OCI-LY7 (cell line): ENCODE data around the gene TCAP.

Experiments used
- EZH2phosphoT487 ChIP-seq: fragments of 200-600 bp; sonication (generic); IDR thresholded peaks from 2 replicates; pipeline ENCODE4 v1.6.1; 2018; ENCODE audit warnings: low read depth, borderline replicate concordance, mild to moderate bottlenecking, mixed run types, antibody characterized with exemption, low read length, moderate library complexity, mixed read lengths
- TF ChIP-seq, protein P1 (sequence below): fragments of 200-600 bp; sonication (generic); conservative IDR thresholded peaks from 2 replicates; pipeline ENCODE4 v1.5.1; 2014; ENCODE audit warnings: mild to moderate bottlenecking, antibody characterized with exemption, low read length, moderate library complexity, mixed read lengths

DNA sequence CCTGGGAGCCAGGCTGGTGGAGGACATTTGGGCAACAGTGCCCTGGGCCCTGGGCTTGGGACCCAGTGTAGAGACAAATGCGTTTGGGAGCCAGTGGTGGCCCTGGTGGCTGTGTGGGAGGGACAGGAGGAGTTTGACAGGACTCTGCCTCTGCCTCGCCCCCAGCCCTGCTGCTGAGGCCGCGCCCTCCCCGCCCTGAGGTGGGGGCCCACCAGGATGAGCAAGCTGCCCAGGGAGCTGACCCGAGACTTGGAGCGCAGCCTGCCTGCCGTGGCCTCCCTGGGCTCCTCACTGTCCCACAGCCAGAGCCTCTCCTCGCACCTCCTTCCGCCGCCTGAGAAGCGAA is 11.9 kb upstream of the TCAP start:
- TF ChIP-seq, protein P1, sequence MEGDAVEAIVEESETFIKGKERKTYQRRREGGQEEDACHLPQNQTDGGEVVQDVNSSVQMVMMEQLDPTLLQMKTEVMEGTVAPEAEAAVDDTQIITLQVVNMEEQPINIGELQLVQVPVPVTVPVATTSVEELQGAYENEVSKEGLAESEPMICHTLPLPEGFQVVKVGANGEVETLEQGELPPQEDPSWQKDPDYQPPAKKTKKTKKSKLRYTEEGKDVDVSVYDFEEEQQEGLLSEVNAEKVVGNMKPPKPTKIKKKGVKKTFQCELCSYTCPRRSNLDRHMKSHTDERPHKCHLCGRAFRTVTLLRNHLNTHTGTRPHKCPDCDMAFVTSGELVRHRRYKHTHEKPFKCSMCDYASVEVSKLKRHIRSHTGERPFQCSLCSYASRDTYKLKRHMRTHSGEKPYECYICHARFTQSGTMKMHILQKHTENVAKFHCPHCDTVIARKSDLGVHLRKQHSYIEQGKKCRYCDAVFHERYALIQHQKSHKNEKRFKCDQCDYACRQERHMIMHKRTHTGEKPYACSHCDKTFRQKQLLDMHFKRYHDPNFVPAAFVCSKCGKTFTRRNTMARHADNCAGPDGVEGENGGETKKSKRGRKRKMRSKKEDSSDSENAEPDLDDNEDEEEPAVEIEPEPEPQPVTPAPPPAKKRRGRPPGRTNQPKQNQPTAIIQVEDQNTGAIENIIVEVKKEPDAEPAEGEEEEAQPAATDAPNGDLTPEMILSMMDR = no peak
- no peak for TF ChIP-seq EZH2phosphoT487
